GM12878 (cell line): Measurements from ENCODE around the gene TNIP1. TPM values are rescaled to one million over a fixed set of nuclear protein-coding genes. Genes with fewer than 3 reads are reported as not detected.

Experiments used
- CEBPB ChIP-seq, 2 experiments: fragments of 150-350 bp in 1 of 2; IDR thresholded peaks; 2 replicates each; pipeline ENCODE4 v1.6.1; 2012 to 2014; ENCODE audit warnings: low read depth in 2 of 2, low read length in 2 of 2, borderline replicate concordance in 1 of 2, inconsistent platforms in 1 of 2
- CHD1 ChIP-seq: IDR thresholded peaks from 2 replicates; pipeline ENCODE4 v1.6.1; 2012; ENCODE audit warnings: low read depth, low read length, improper control_type of control experiment
- FOXK2 ChIP-seq: fragments of 450-650 bp; IDR thresholded peaks from 2 replicates; pipeline ENCODE4 v1.6.1; 2017; ENCODE audit warnings: mild to moderate bottlenecking, moderate library complexity
- FOXM1 ChIP-seq: IDR thresholded peaks from 2 replicates; pipeline ENCODE4 v1.6.1; 2012; ENCODE audit warnings: low read depth, mild to moderate bottlenecking, inconsistent platforms, low read length, moderate library complexity
- HCFC1 ChIP-seq: fragments of 150-350 bp; IDR thresholded peaks from 2 replicates; pipeline ENCODE4 v1.6.1; 2014; ENCODE audit warnings: low read length
- MAX ChIP-seq: IDR thresholded peaks from 2 replicates; pipeline ENCODE4 v1.6.1; 2012; ENCODE audit warnings: low read depth, low read length, improper control_type of control experiment
- MLLT1 ChIP-seq: fragments of 450-650 bp; IDR thresholded peaks from 2 replicates; pipeline ENCODE4 v1.6.1; 2016; ENCODE audit warnings: mild to moderate bottlenecking
- MTA3 ChIP-seq: IDR thresholded peaks from 2 replicates; pipeline ENCODE4 v1.6.1; 2012; ENCODE audit warnings: low read length, inconsistent platforms, borderline replicate concordance
- NBN ChIP-seq: fragments of 450-650 bp; IDR thresholded peaks from 2 replicates; pipeline ENCODE4 v1.6.1; 2016
- NR2F1 ChIP-seq: fragments of 450-650 bp; conservative IDR thresholded peaks from 2 replicates; pipeline ENCODE4 v1.6.1; 2017; ENCODE audit warnings: mild to moderate bottlenecking
- NRF1 ChIP-seq: conservative IDR thresholded peaks from 2 replicates; pipeline ENCODE4 v1.6.1; 2011; ENCODE audit warnings: mild to moderate bottlenecking, low read depth, low read length, improper control_type of control experiment
- PKNOX1 ChIP-seq: fragments of 450-650 bp; IDR thresholded peaks from 2 replicates; pipeline ENCODE4 v1.6.1; 2016; ENCODE audit warnings: mild to moderate bottlenecking
- RBBP5 ChIP-seq: fragments of 200-600 bp; sonication (generic); conservative IDR thresholded peaks from 2 replicates; pipeline ENCODE4 v1.6.1; 2016
- RELA ChIP-seq: fragments of 450-650 bp; IDR thresholded peaks from 2 replicates; pipeline ENCODE4 v1.8.0; 2014; ENCODE audit warnings: borderline replicate concordance; ENCODE audit not compliant: partially characterized antibody
- REST ChIP-seq: IDR thresholded peaks from 2 replicates; pipeline ENCODE4 v1.6.1; 2012; ENCODE audit warnings: mild to moderate bottlenecking, low read depth, low read length
- RUNX3 ChIP-seq: IDR thresholded peaks from 2 replicates; pipeline ENCODE4 v1.6.1; 2012; ENCODE audit warnings: low read length, inconsistent platforms
- SMC3 ChIP-seq: IDR thresholded peaks from 2 replicates; pipeline ENCODE4 v1.6.1; 2011; ENCODE audit warnings: low read length, improper control_type of control experiment, borderline replicate concordance
- STAT1 ChIP-seq: fragments of 450-650 bp; conservative IDR thresholded peaks from 2 replicates; pipeline ENCODE4 v1.6.1; 2014; ENCODE audit warnings: antibody characterized with exemption, mild to moderate bottlenecking
- STAT3 ChIP-seq: IDR thresholded peaks from 2 replicates; pipeline ENCODE4 v1.6.1; 2011; ENCODE audit warnings: low read depth, low read length, improper control_type of control experiment
- SUPT20H ChIP-seq: IDR thresholded peaks from 2 replicates; pipeline ENCODE4 v1.6.1; 2011; ENCODE audit warnings: low read depth, mild to moderate bottlenecking, low read length, moderate library complexity, borderline replicate concordance; ENCODE audit not compliant: control insufficient read depth
- TAF1 ChIP-seq: IDR thresholded peaks from 2 replicates; pipeline ENCODE4 v1.6.1; 2011; ENCODE audit warnings: mild to moderate bottlenecking, low read depth, low read length, borderline replicate concordance
- TCF12 ChIP-seq: IDR thresholded peaks from 2 replicates; pipeline ENCODE4 v1.6.1; 2011; ENCODE audit warnings: low read depth, mild to moderate bottlenecking, low read length
- YBX1 ChIP-seq: fragments of 450-650 bp; IDR thresholded peaks from 2 replicates; pipeline ENCODE4 v1.6.1; 2016; ENCODE audit warnings: antibody characterized with exemption
- YY1 ChIP-seq: IDR thresholded peaks from 2 replicates; pipeline ENCODE4 v1.6.1; 2011; ENCODE audit warnings: low read depth, mild to moderate bottlenecking, low read length
- ZNF207 ChIP-seq: fragments of 450-650 bp; IDR thresholded peaks from 2 replicates; pipeline ENCODE4 v1.6.1; 2014; ENCODE audit warnings: antibody characterized with exemption, mild to moderate bottlenecking, borderline replicate concordance
- polyA plus RNA-seq, 11 experiments: library from polyadenylated mRNA; depleted of rRNA in 4 of 11; unstranded in 6 of 11; stranded (reverse) in 5 of 11; fragments of >200 nt; fragmentation: Nextera tagmentation in 4 of 11; fragmentation: Illumina TruSeq in 1 of 11; extraction: Ambion mirVana in 4 of 11; extraction: Trizol in 1 of 11; gene quantifications; 1 replicate in 1 of 11; 2 replicates in 10 of 11; pipeline versions ENCODE4 v1.2.1 to v1.2.3, GENCODE V29; 2011 to 2016; ENCODE audit warnings: inconsistent platforms in 2 of 11, missing spikeins in 2 of 11, low read depth in 1 of 11
- total RNA-seq, 4 experiments: library from RNA; depleted of rRNA in 3 of 4; stranded (reverse); fragments of >200 nt in 3 of 4; fragmentation: Illumina TruSeq in 1 of 4; extraction: Trizol in 1 of 4; gene quantifications; 2 replicates each; pipeline versions ENCODE4 v1.2.1 to v1.2.3, GENCODE V29; 2013 to 2021

The TNIP1 gene
- total and polyA plus RNA-seq, 10 of the 15 experiments (the other 5 are each of a cell fraction or from before 2014, with no cell fraction given) = 4.4 to 279 (median 150) TPM

GRCh38 chr5:151123897-151124751 lies 43.3 kb upstream of the TNIP1 start (continued):
- TF ChIP-seq NRF1 = no peak
- TF ChIP-seq YBX1 = peak; percentile 93; the same call in 1 of the 2 replicates
- peak; percentile 78 for TF ChIP-seq MLLT1
- TF ChIP-seq REST = 0 out of 2 replicates have a peak, but pooled peaks have one; percentile 28
- TF ChIP-seq RUNX3 = peak; percentile 93
- no peak for TF ChIP-seq RBBP5
- TF ChIP-seq CEBPB (IDR thresholded peaks at IDR 0.05; ENCODE audit: borderline replicate concordance in 1 of 2, low read depth in 2 of 2, low read length in 2 of 2) = no peak
- peak; percentile 83 for TF ChIP-seq PKNOX1
- peak; percentile 61 for TF ChIP-seq YY1
- no peak for TF ChIP-seq TAF1
- no peak for TF ChIP-seq FOXK2
- peak; percentile 83 for TF ChIP-seq MAX
- TF ChIP-seq NBN = peak; percentile 98
- peak; percentile 78 for TF ChIP-seq RELA
- 0 out of 2 replicates have a peak, but pooled peaks have one; percentile 69 for TF ChIP-seq MTA3
- peak; percentile 98 for TF ChIP-seq FOXM1
- TF ChIP-seq STAT3 = no peak
- 0 out of 2 replicates have a peak, but pooled peaks have one; percentile 12 for TF ChIP-seq HCFC1
- no peak for TF ChIP-seq CHD1
- peak; percentile 22; the same call in 1 of the 2 replicates for TF ChIP-seq SMC3
- peak; percentile 99 for TF ChIP-seq TCF12
- TF ChIP-seq STAT1 = peak; percentile 68; the same call in 1 of the 2 replicates
- TF ChIP-seq NR2F1 = peak; percentile 99
- TF ChIP-seq ZNF207 = peak; percentile 9; the same call in 1 of the 2 replicates
- no peak for TF ChIP-seq SUPT20H
